ENCODE results near the gene CDH23.

The CDH23 gene

DNA sequence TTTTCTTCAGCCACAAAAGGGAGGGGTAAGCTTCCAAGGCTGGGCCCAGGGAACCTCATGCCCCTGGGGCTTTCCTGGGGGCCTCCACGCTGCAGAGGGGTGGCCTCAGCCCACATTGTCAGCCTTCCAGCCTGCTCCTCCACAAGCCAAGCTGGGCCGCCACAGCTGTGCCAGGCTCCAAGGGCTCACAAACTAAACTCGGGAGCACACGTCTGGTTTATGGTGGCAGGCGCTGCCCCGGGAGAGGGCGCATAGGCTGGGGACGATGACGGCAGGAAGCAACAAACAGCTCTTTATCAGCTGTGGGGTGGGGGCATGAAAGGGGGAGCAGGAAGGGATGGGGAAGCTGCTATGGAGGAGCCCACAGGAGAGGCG lies 6.3 kb upstream of the CDH23 start:
- no peak for TF ChIP-seq CTCF (IDR thresholded peaks at IDR 0.05)

GRCh38 chr10:71390921-71391690 lies 5.6 kb upstream of the CDH23 start:
- TF ChIP-seq CTCF (IDR thresholded peaks at IDR 0.05), result no peak

DNA sequence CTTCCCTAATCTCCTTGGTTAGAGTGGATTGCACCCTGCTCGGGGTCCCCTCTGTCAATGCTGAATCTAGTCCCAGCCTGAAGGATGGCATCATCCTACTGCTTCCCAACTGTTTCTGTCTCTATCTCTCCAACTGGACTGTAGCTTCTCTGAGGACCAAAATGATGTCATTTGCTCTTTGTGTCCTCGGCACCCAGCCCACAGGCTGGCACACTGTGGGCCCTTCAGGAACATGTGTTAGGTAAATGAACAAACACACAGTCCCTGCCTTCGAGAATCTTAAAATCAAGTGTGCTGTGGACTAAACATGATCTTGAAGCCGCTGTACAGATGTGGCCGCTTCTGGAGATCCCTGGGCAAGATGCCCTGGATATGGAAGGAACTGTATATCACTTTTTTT lies 5.0 kb upstream of the CDH23 start:
- no peak for TF ChIP-seq CTCF (IDR thresholded peaks at IDR 0.05)

DNA sequence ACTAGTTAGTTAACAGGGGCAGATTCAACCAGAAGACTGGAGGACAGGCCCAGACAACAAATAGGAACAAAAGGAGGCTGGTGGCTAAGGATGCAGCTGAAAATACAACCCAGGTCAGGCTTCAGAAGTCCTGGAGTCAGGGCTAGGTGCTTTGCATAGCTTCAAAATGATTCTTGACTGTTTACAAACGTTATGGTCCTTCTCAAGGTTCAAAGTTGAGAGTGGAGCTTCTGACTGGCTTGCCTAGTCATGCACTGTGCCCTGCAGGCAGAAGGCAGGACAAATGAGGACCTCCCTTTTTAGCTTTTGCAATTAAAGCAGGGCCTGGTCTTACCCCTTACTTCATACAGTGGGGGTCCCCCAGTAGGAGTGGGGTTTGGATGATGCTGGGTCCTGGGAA lies 4.4 kb upstream of the CDH23 start:
- no peak for TF ChIP-seq CTCF (IDR thresholded peaks at IDR 0.05)

GRCh38 chr10:71392791-71393781 lies 3.6 kb upstream of the CDH23 start:
- no peak for TF ChIP-seq CTCF (IDR thresholded peaks at IDR 0.05)

- no peak for TF ChIP-seq CTCF (IDR thresholded peaks at IDR 0.05)
Measured at GRCh38 chr10:71393841-71394475, 2.8 kb upstream of the CDH23 start.

DNA sequence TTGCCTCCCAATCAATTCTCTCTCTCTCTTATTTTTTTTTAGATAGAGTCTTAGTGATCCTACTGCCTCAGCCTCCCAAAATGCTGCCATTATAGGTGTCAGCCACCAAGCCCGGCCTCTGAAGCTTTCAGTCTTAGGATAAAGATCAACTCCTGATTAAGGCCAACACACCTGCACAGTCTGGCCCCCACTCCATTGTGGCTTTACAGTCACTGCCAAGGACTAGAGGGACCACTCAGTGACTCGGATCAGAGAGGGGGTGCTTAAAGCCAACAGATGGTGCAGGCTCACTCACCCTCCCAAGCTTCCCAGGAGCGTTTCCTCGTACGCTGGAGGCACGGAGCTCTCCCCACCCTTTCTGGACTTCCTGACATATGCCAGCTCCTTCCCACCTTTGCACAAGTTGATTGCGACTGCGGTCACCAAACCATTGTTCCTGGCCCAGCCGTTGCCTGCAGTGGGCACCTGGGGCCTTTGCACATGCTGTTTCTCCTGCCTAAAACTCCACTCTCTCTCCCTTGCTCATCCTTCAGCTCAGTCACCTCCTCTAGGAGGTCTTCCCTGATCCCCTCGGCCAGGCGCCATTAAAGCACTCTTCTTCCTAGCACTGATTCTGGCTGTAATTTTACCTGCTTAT lies 1.7 kb upstream of the CDH23 start:
- TF ChIP-seq CTCF (IDR thresholded peaks at IDR 0.05), result no peak

All from LNCAP (cell line).